ENCODE results near the gene GNA12. TPM values are rescaled to one million over a fixed set of nuclear protein-coding genes. Genes with fewer than 3 reads are reported as not detected.
"Not testable (repeated sequence)": the region's sequence is repeated elsewhere in the genome, so short reads cannot be mapped to it uniquely, and the experiment has no call there.

Gene GNA12
- total RNA-seq, 1 experiment from 2014 or later: 36.2 TPM

- no TSS peak for BruUV-seq (replicated peaks)
- intact Hi-C loops (cut with micrococcal nuclease): loop anchor here (10.0 kb wide), 1 partner anchor 146 kb away; no protein-coding TSS in a partner anchor
- no peaks in the 10 kb centered on the region for H3K4me1 Mint-ChIP-seq (ENCODE audit: insufficient read depth, unreplicated experiment)
- DNase-seq (ENCODE audit: unreplicated experiment): no peak
- H3K4me3 Mint-ChIP-seq (ENCODE audit: unreplicated experiment): no peak overlapping the region
- ChIA-PET POLR2A (no interaction called here), CTCF (interaction anchor here (1.3 kb wide), 1 partner anchor 11 kb away, joined by 3 read pairs; no protein-coding TSS in a partner anchor)
- TF ChIP-seq CTCF (IDR thresholded peaks at IDR 0.05; ENCODE audit: unreplicated experiment): no peak
- no peaks in the 10 kb centered on the region for H3K27me3 Mint-ChIP-seq (ENCODE audit: insufficient read depth, unreplicated experiment)
- peaks cover 51% of the 10 kb centered on the region for H3K36me3 Mint-ChIP-seq (ENCODE audit: insufficient read depth, unreplicated experiment)
- no peaks in the 10 kb centered on the region for H3K9me3 Mint-ChIP-seq (ENCODE audit: unreplicated experiment)
- no peak overlapping the region for H3K27ac Mint-ChIP-seq (ENCODE audit: low read depth, unreplicated experiment)
Observed at GRCh38 chr7:2728316-2729030, 115.6 kb downstream of the GNA12 start.

DNA sequence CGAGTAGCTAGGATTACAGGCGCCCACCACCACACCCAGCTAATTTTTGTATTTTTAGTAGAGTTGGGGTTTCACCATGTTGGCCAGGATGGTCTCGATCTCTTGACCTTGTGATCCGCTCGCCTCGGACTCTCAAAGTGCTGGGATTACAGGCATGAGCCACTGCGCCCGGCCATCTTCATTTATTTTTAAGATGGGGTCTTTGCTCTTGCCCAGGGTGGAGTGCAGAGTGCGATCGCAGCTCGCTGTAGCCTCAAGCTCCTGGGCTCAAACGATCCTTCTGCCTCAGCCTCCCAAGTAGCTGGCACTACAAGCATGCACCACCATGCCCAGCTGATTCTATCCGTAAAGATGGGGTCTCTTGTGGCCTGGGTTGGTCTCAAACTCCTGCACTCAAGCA lies 116.9 kb downstream of the GNA12 start:
- H3K36me3 Mint-ChIP-seq (ENCODE audit: insufficient read depth, unreplicated experiment): peaks cover 55% of the 10 kb centered on the region
- H3K27me3 Mint-ChIP-seq (ENCODE audit: insufficient read depth, unreplicated experiment); H3K4me3 Mint-ChIP-seq (ENCODE audit: unreplicated experiment); H3K27ac Mint-ChIP-seq (ENCODE audit: low read depth, unreplicated experiment); BruUV-seq (replicated peaks); DNase-seq (ENCODE audit: unreplicated experiment); H3K4me1 Mint-ChIP-seq (ENCODE audit: insufficient read depth, unreplicated experiment); H3K9me3 Mint-ChIP-seq (ENCODE audit: unreplicated experiment): not testable (repeated sequence)
- ChIA-PET POLR2A (interaction anchor here (0.6 to 0.7 kb wide), 2 partner anchors 17 to 18 kb away, joined by 3 read pairs; no protein-coding TSS in a partner anchor), CTCF (interaction anchor here (0.6 kb wide), 1 partner anchor 57 kb away, joined by 3 read pairs; no protein-coding TSS in a partner anchor)
- intact Hi-C loops (cut with micrococcal nuclease): loop anchor here (10.0 kb wide), 1 partner anchor 148 kb away; no protein-coding TSS in a partner anchor

GRCh38 chr7:2726316-2727018 lies 117.6 kb downstream of the GNA12 start:
- Mint-ChIP-seq H3K36me3 (ENCODE audit: insufficient read depth, unreplicated experiment) (peaks cover 53% of the 10 kb centered on the region), H3K27me3 (ENCODE audit: insufficient read depth, unreplicated experiment) (no peaks in the 10 kb centered on the region), H3K4me3 (ENCODE audit: unreplicated experiment) (no peak overlapping the region), H3K4me1 (ENCODE audit: insufficient read depth, unreplicated experiment) (no peaks in the 10 kb centered on the region), H3K9me3 (ENCODE audit: unreplicated experiment) (no peaks in the 10 kb centered on the region), H3K27ac (ENCODE audit: low read depth, unreplicated experiment) (no peak overlapping the region)
- ChIA-PET CTCF (interaction anchor here (0.9 to 1.7 kb wide), 2 partner anchors 16 to 46 kb away, joined by 4 to 7 read pairs; no protein-coding TSS in a partner anchor), POLR2A (interaction anchor here (0.6 kb wide), 1 partner anchor 19 kb away, joined by 3 read pairs; no protein-coding TSS in a partner anchor)
- no peak for DNase-seq (ENCODE audit: unreplicated experiment)
- TF ChIP-seq CTCF (IDR thresholded peaks at IDR 0.05; ENCODE audit: unreplicated experiment): no peak
- BruUV-seq (replicated peaks): no TSS peak
- intact Hi-C loops (cut with micrococcal nuclease): loop anchor here (10.0 kb wide), 1 partner anchor 148 kb away; no protein-coding TSS in a partner anchor

DNA sequence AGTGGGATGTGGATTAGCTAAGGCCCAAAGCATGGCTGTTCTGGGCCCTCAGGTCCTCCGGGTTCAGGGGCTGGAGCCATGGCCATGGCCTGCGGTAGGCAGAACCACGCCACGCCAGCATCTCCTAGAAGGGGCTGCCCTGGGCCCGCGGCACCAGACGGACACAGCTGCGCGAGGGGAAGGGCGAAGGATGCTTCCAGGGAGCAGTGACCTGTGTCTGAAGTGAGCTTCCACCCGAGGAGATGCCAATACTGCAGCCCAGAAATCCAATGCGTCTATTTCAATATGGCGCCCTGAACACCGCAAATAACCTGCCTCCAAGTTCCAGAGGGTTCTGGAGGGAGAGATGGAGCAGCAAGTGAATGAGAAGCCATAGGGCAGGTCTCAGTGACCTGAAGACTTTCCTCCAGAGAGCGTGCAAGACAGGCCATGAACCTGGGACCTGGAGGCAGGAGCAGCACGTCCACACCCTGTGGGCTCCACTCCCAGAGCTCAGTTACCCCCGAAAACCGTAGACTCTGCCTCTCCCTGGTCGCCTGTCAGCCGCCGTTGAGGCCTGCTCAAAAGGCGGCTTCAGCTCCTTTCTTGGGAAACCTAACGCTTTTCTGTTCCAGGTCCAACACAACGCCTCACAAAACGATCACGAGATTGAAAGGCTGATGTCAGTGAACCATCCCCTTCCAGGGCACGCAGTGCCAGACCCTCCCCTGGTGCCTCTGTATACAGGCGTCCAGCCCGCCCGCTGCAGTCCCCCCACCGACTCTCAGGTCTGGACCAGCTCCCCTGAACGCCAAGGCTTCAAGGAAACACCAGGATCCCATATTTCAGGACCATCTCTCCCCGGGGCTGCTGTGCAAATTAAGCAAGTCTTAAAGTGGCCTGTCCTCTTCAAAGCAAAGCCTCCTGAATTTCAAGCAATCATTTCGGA lies 118.7 kb downstream of the GNA12 start:
- DNase-seq (ENCODE audit: unreplicated experiment): no peak
- H3K27ac Mint-ChIP-seq (ENCODE audit: low read depth, unreplicated experiment): no peak overlapping the region
- H3K27me3 Mint-ChIP-seq (ENCODE audit: insufficient read depth, unreplicated experiment): no peaks in the 10 kb centered on the region
- H3K4me1 Mint-ChIP-seq (ENCODE audit: insufficient read depth, unreplicated experiment): peaks cover 6% of the 10 kb centered on the region
- ChIA-PET CTCF (interaction anchor here (0.9 to 1.7 kb wide), 3 partner anchors 15 to 44 kb away, joined by 3 to 7 read pairs (median 4); no protein-coding TSS in a partner anchor), POLR2A (no interaction called here)
- BruUV-seq (replicated peaks): no TSS peak
- peaks cover 51% of the 10 kb centered on the region for H3K36me3 Mint-ChIP-seq (ENCODE audit: insufficient read depth, unreplicated experiment)
- H3K4me3 Mint-ChIP-seq (ENCODE audit: unreplicated experiment): no peak overlapping the region
- no peak for TF ChIP-seq CTCF (IDR thresholded peaks at IDR 0.05; ENCODE audit: unreplicated experiment)
- no peaks in the 10 kb centered on the region for H3K9me3 Mint-ChIP-seq (ENCODE audit: unreplicated experiment)
- intact Hi-C loops (cut with micrococcal nuclease): loop anchor here (10.0 kb wide), 1 partner anchor 149 kb away; no protein-coding TSS in a partner anchor

All from MCF 10A (cell line).